HCT116 (cell line): ENCODE results near the gene CENPF. TPM values are rescaled to one million over a fixed set of nuclear protein-coding genes. Genes with fewer than 3 reads are reported as not detected.

Experiments
- ATAC-seq: fragments of 200-7000 bp; cut with Tn5 transposase; 2 replicates; pipeline ENCODE4 v1.9.1; 2020; ENCODE audit warnings: mild to moderate bottlenecking, moderate library complexity
- BruUV-seq: library from RNA; stranded (reverse); fragments of 400-500 nt; replicated peaks from 2 replicates; lab custom pipeline; 2021; lab: Mats Ljungman, UMichigan
- CTCF ChIA-PET: fragments of 300-600 bp; sonication (Branson Sonifier 250); formaldehyde crosslinking; loops from one replicate; lab custom pipeline; 2021; ENCODE audit warnings: antibody characterized with exemption; lab: Charles Lee
- POLR2A ChIA-PET: fragments of 300-600, 350-600 bp; sonication (Branson Sonifier 250); formaldehyde crosslinking; loops from one replicate; lab custom pipeline; 2021; ENCODE audit warnings: antibody characterized with exemption; lab: Charles Lee
- RAD21 ChIA-PET, 2 experiments: fragments of 300-600 bp; sonication (Branson Sonifier 250); formaldehyde crosslinking; loops; one replicate each; lab custom pipeline; 2023; ENCODE audit warnings: low total read pairs in 2 of 2; ENCODE audit not compliant: uncharacterized antibody in 2 of 2, unreplicated experiment in 2 of 2, low non-redundant PET in 1 of 2; lab: Charles Lee
- DNase-seq: peaks from one replicate; pipeline ENCODE4 v3.0.0-alpha.2; 2010; ENCODE audit warnings: low read depth, low spot score
- H2AFZ ChIP-seq: fragments of 200-600 bp; shearing (Covaris generic), sonication (generic); 2 replicates; pipeline ENCODE4 v1.6.1; 2017; ENCODE audit warnings: low read depth, mixed run types, mixed read lengths, antibody characterized with exemption, low read length; ENCODE audit not compliant: poor library complexity, severe bottlenecking
- H3K27ac ChIP-seq: 2 replicates; pipeline ENCODE4 v1.5.1; 2012; ENCODE audit warnings: low read depth, low read length
- H3K27me3 ChIP-seq: fragments of 200-600 bp; sonication (generic); 2 replicates; pipeline ENCODE4 v1.6.1; 2016; ENCODE audit warnings: mixed run types, low read length, mixed read lengths; ENCODE audit not compliant: insufficient read depth
- H3K36me3 ChIP-seq, 2 experiments: fragments of 200-500 bp in 1 of 2; fragments of 200-600 bp in 1 of 2; sonication (Bioruptor generic) in 1 of 2; sonication (generic) in 1 of 2; 2 replicates each; pipeline versions ENCODE4 v1.5.1 to v1.6.1; 2014 to 2016; ENCODE audit warnings: low read length in 2 of 2, inconsistent platforms in 1 of 2, mixed read lengths in 1 of 2, mixed run types in 1 of 2; ENCODE audit not compliant: insufficient read depth in 2 of 2, control insufficient read depth in 1 of 2
- H3K4me1 ChIP-seq, 2 experiments: fragments of 200-600 bp in 1 of 2; sonication (generic) in 1 of 2; 2 replicates each; pipeline versions ENCODE4 v1.5.1 to v1.6.1; 2012 to 2017; ENCODE audit warnings: low read length in 2 of 2, inconsistent platforms in 1 of 2, mild to moderate bottlenecking in 1 of 2, mixed read lengths in 1 of 2, mixed run types in 1 of 2, moderate library complexity in 1 of 2; ENCODE audit not compliant: insufficient read depth in 2 of 2, control insufficient read depth in 1 of 2
- H3K4me2 ChIP-seq: fragments of 200-600 bp; sonication (generic); 2 replicates; pipeline ENCODE4 v1.6.1; 2017; ENCODE audit warnings: mixed run types, low read length, mixed read lengths
- H3K4me3 ChIP-seq, 2 experiments: fragments of 200-600 bp in 1 of 2; sonication (generic) in 1 of 2; replicated peaks in 1 of 2; 2 replicates each; pipeline ENCODE4 v1.5.1; 2011 to 2016; ENCODE audit warnings: low read length in 2 of 2, control low read depth in 1 of 2, low read depth in 1 of 2, mild to moderate bottlenecking in 1 of 2, mixed read lengths in 1 of 2, mixed run types in 1 of 2
- H3K79me2 ChIP-seq: fragments of 200-600 bp; sonication (generic); 2 replicates; pipeline ENCODE4 v1.6.1; 2017; ENCODE audit warnings: mild to moderate bottlenecking, mixed run types, low read length, moderate library complexity, mixed read lengths; ENCODE audit not compliant: insufficient read depth
- H3K9ac ChIP-seq: fragments of 200-600 bp; sonication (generic); 2 replicates; pipeline ENCODE4 v1.6.1; 2016; ENCODE audit warnings: low read length, mixed read lengths
- H3K9me2 ChIP-seq: fragments of 200-600 bp; sonication (generic), shearing (Covaris generic); 2 replicates; pipeline ENCODE4 v1.6.1; 2017; ENCODE audit warnings: mixed run types, mild to moderate bottlenecking, moderate library complexity; ENCODE audit not compliant: insufficient read depth
- H3K9me3 ChIP-seq, 2 experiments: fragments of 200-500 bp in 1 of 2; fragments of 200-600 bp in 1 of 2; sonication (Bioruptor generic) in 1 of 2; sonication (generic) in 1 of 2; 2 replicates each; pipeline ENCODE4 v1.6.1; 2014 to 2017; ENCODE audit warnings: low read length in 2 of 2, mixed read lengths in 2 of 2, inconsistent platforms in 1 of 2, low read depth in 1 of 2, mild to moderate bottlenecking in 1 of 2, mixed run types in 1 of 2, moderate library complexity in 1 of 2; ENCODE audit not compliant: control insufficient read depth in 1 of 2, insufficient read depth in 1 of 2
- H4K20me1 ChIP-seq: fragments of 200-600 bp; sonication (generic), shearing (Covaris generic); 2 replicates; pipeline ENCODE4 v1.6.1; 2017; ENCODE audit warnings: mixed run types, mild to moderate bottlenecking, moderate library complexity; ENCODE audit not compliant: insufficient read depth
- ATF3 ChIP-seq: IDR thresholded peaks from 2 replicates; pipeline ENCODE4 v1.6.1; 2012
- CBX3 ChIP-seq: IDR thresholded peaks from 2 replicates; pipeline ENCODE4 v1.6.1; 2012; ENCODE audit warnings: low read depth
- CEBPB ChIP-seq: IDR thresholded peaks from 2 replicates; pipeline ENCODE4 v1.6.1; 2012; ENCODE audit warnings: low read depth
- CTCF ChIP-seq, 3 experiments: fragments of 200-600 bp in 1 of 3; sonication (generic) in 1 of 3; IDR thresholded peaks in 2 of 3; conservative IDR thresholded peaks in 1 of 3; 2 replicates each; pipeline ENCODE4 v1.5.1; 2012 to 2017; ENCODE audit warnings: low read depth in 2 of 3, low read length in 2 of 3, antibody characterized with exemption in 1 of 3, borderline replicate concordance in 1 of 3, control low read depth in 1 of 3, mild to moderate bottlenecking in 1 of 3, mixed read lengths in 1 of 3, mixed run types in 1 of 3, moderate library complexity in 1 of 3; ENCODE audit not compliant: insufficient read depth in 1 of 3
- EGR1 ChIP-seq: IDR thresholded peaks from 2 replicates; pipeline ENCODE4 v1.6.1; 2012; ENCODE audit warnings: low read depth
- ELF1 ChIP-seq: IDR thresholded peaks from 2 replicates; pipeline ENCODE4 v1.6.1; 2012; ENCODE audit warnings: low read depth, borderline replicate concordance
- EZH2 ChIP-seq: fragments of 200-600 bp; sonication (generic); IDR thresholded peaks from 2 replicates; pipeline ENCODE4 v1.6.1; 2017; ENCODE audit warnings: antibody characterized with exemption, mixed run types
- EZH2phosphoT487 ChIP-seq: fragments of 200-600 bp; IDR thresholded peaks from 2 replicates; pipeline ENCODE4 v1.6.1; 2018; ENCODE audit warnings: antibody characterized with exemption, borderline replicate concordance
- FOSL1 ChIP-seq: IDR thresholded peaks from 2 replicates; pipeline ENCODE4 v1.6.1; 2012; ENCODE audit warnings: low read depth
- JUND ChIP-seq: IDR thresholded peaks from 2 replicates; pipeline ENCODE4 v1.6.1; 2012
- MAX ChIP-seq: IDR thresholded peaks from 2 replicates; pipeline ENCODE4 v1.6.1; 2012
- POLR2AphosphoS5 ChIP-seq: IDR thresholded peaks from 2 replicates; pipeline ENCODE4 v1.6.1; 2011; ENCODE audit warnings: mild to moderate bottlenecking, low read depth, low read length, moderate library complexity
- SIN3A ChIP-seq: IDR thresholded peaks from 2 replicates; pipeline ENCODE4 v1.6.1; 2012; ENCODE audit warnings: low read depth
- SP1 ChIP-seq: IDR thresholded peaks from 2 replicates; pipeline ENCODE4 v1.6.1; 2012; ENCODE audit warnings: low read depth
- SRF ChIP-seq: IDR thresholded peaks from 2 replicates; pipeline ENCODE4 v1.6.1; 2012; ENCODE audit warnings: low read depth
- TCF7L2 ChIP-seq: IDR thresholded peaks from 2 replicates; pipeline ENCODE4 v1.7.0; 2011; ENCODE audit warnings: borderline replicate concordance, inconsistent platforms; ENCODE audit not compliant: insufficient read depth, insufficient read length; ENCODE audit errors: extremely low read depth
- YY1 ChIP-seq: IDR thresholded peaks from 2 replicates; pipeline ENCODE4 v1.6.1; 2011; ENCODE audit warnings: low read length, low read depth, moderate library complexity, mild to moderate bottlenecking; ENCODE audit not compliant: insufficient replicate concordance; ENCODE audit errors: extremely low read depth
- ZFX ChIP-seq: fragments of 450-650 bp; IDR thresholded peaks from 2 replicates; pipeline ENCODE4 v1.6.1; 2017
- intact Hi-C: fragments of 100-400 bp; cut with micrococcal nuclease; formaldehyde crosslinking; loops from 2 replicates; pipeline ENCODE4 v1.10.0; 2022
- total RNA-seq: library from RNA; stranded (reverse); gene quantifications from one replicate; pipeline ENCODE4 v1.2.1, GENCODE V29; 2021; ENCODE audit not compliant: unreplicated experiment

CENPF gene
- total RNA-seq, 1 experiment from 2014 or later, result 120 TPM

- Histone ChIP-seq H3K79me2 (no peaks in the 10 kb centered on the region), H4K20me1 (no peaks in the 10 kb centered on the region), H3K27ac (no peak overlapping the region), H3K36me3 (no peaks in the 10 kb centered on the region), H3K27me3 (no peaks in the 10 kb centered on the region), H3K9me3 (no peaks in the 10 kb centered on the region), H3K4me3 (no peak overlapping the region), H3K9ac (no peak overlapping the region), H2AFZ (no peak overlapping the region), H3K4me1 (no peaks in the 10 kb centered on the region), H3K4me2 (no peak overlapping the region), H3K9me2 (no peaks in the 10 kb centered on the region)
- DNase-seq (no peak), ATAC-seq (no peak)
- no peak for TF ChIP-seq EGR1
- TF ChIP-seq FOSL1, result no peak
- TF ChIP-seq EZH2, result no peak
- no peak for TF ChIP-seq CEBPB
- no peak for TF ChIP-seq YY1
- TF ChIP-seq TCF7L2, result no peak
- TF ChIP-seq ELF1, result no peak
- ChIA-PET POLR2A (no interaction called here), RAD21 (no interaction called here), CTCF (no interaction called here)
- intact Hi-C loops, result no loop called here
- BruUV-seq, result no TSS peak
Observed at GRCh38 chr1:214688891-214689290, 85.9 kb downstream of the CENPF start.

- Histone ChIP-seq H3K36me3 (no peaks in the 10 kb centered on the region), H3K79me2 (no peaks in the 10 kb centered on the region), H3K4me3 (no peak overlapping the region), H3K27me3 (no peaks in the 10 kb centered on the region), H3K9me3 (no peaks in the 10 kb centered on the region), H3K4me2 (no peak overlapping the region), H2AFZ (no peak overlapping the region), H3K9me2 (no peaks in the 10 kb centered on the region), H4K20me1 (no peaks in the 10 kb centered on the region), H3K9ac (no peak overlapping the region), H3K27ac (no peak overlapping the region), H3K4me1 (no peaks in the 10 kb centered on the region)
- RAD21 ChIA-PET, result no interaction called here
- ATAC-seq (no peak), DNase-seq (no peak)
- BruUV-seq, result no TSS peak
- intact Hi-C loops, result no loop called here
- CTCF ChIA-PET, result no interaction called here
- POLR2A ChIA-PET, result no interaction called here
- TF ChIP-seq ELF1, result no peak
- TF ChIP-seq CEBPB, result no peak
- TF ChIP-seq TCF7L2, result no peak
- TF ChIP-seq CBX3, result no peak
- no peak for TF ChIP-seq SIN3A
- no peak for TF ChIP-seq POLR2AphosphoS5
- no peak for TF ChIP-seq EZH2
- no peak for TF ChIP-seq MAX
- no peak for TF ChIP-seq CTCF (IDR thresholded peaks at IDR 0.05 in 2 of 3, conservative IDR thresholded peaks at IDR 0.05 in 1 of 3; ENCODE audit: borderline replicate concordance in 1 of 3, insufficient read depth in 1 of 3, low read depth in 2 of 3, low read length in 2 of 3)
- TF ChIP-seq YY1, result no peak
- TF ChIP-seq ZFX, result no peak
- no peak for TF ChIP-seq FOSL1
- TF ChIP-seq SP1, result no peak
- TF ChIP-seq EZH2phosphoT487, result no peak
- TF ChIP-seq ATF3, result no peak
- TF ChIP-seq JUND, result no peak
- TF ChIP-seq SRF, result no peak
Observed at GRCh38 chr1:214694769-214695168, 91.8 kb downstream of the CENPF start.
